Activated naive CD8-positive, alpha-beta T cell treated with anti-CD3 and anti-CD28 coated beads, Interleukin-2, amount 50 U/mL, for 24 hours (primary cell): ENCODE data around the gene RYR1.
"Not testable (repeated sequence)": the region's sequence is repeated elsewhere in the genome, so short reads cannot be mapped to it uniquely, and the experiment has no call there.

Experiments used
- ATAC-seq: fragments of 150-1000 bp; cut with Tn5 transposase; one replicate; pipeline ENCODE4 v1.10.0; 2021
- DNase-seq: peaks from one replicate; pipeline ENCODE4 v3.0.0; 2021
- H3K27ac Mint-ChIP-seq: one replicate; pipeline ENCODE4 v1.8.0; 2021; ENCODE audit warnings: mild to moderate bottlenecking, mixed read lengths
- H3K27me3 Mint-ChIP-seq: one replicate; pipeline ENCODE4 v1.8.0; 2021; ENCODE audit warnings: mixed read lengths
- H3K36me3 Mint-ChIP-seq: one replicate; pipeline ENCODE4 v1.8.0; 2021; ENCODE audit warnings: low read depth, mixed read lengths
- H3K4me1 Mint-ChIP-seq: one replicate; pipeline ENCODE4 v1.8.0; 2021; ENCODE audit warnings: mixed read lengths
- H3K4me3 Mint-ChIP-seq: one replicate; pipeline ENCODE4 v1.8.0; 2021; ENCODE audit warnings: mild to moderate bottlenecking, moderate library complexity, mixed read lengths
- H3K9me3 Mint-ChIP-seq: one replicate; pipeline ENCODE4 v1.8.0; 2021; ENCODE audit warnings: mixed read lengths

RYR1 gene

GRCh38 chr19:38587562-38587961 is 154.1 kb downstream of the RYR1 start:
- Mint-ChIP-seq H3K36me3 (peaks cover 17% of the 10 kb centered on the region), H3K27me3 (no peaks in the 10 kb centered on the region), H3K9me3 (no peaks in the 10 kb centered on the region), H3K27ac (no peak overlapping the region), H3K4me1 (peaks cover 4% of the 10 kb centered on the region), H3K4me3 (no peak overlapping the region)
- ATAC-seq: no peak
- no peak for DNase-seq

DNA sequence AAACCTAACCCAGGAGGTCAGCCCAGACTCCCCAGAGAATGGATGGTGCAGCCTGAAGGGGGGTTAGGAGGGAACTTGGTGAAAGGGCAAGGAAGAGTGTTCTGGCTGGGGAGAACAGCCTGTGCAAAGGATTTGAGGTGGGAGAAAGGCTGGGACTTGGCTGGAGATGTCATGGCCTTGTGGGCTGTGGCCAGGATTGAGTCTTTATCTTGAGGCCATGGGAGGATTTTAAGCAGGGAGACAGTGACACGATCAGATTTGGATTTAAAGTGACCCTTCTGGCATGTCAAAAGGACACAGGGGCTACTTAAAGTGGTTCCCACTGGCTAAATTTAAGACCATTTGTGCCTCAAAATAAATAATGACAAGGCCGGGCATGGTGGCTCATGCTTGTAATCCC is 154.6 kb downstream of the RYR1 start:
- H3K4me1 Mint-ChIP-seq: peaks cover 4% of the 10 kb centered on the region
- no peak for DNase-seq
- no peak overlapping the region for H3K27ac Mint-ChIP-seq
- peaks cover 17% of the 10 kb centered on the region for H3K36me3 Mint-ChIP-seq
- no peak for ATAC-seq
- H3K9me3 Mint-ChIP-seq: no peaks in the 10 kb centered on the region
- H3K4me3 Mint-ChIP-seq: no peak overlapping the region
- H3K27me3 Mint-ChIP-seq: no peaks in the 10 kb centered on the region

- Mint-ChIP-seq H3K27me3 (no peaks in the 10 kb centered on the region), H3K9me3 (no peaks in the 10 kb centered on the region), H3K36me3 (peaks cover 23% of the 10 kb centered on the region), H3K4me1 (no peaks in the 10 kb centered on the region), H3K4me3 (no peak overlapping the region), H3K27ac (no peak overlapping the region)
- no peak for DNase-seq
- no peak for ATAC-seq
These were observed 159.4 kb downstream of the RYR1 start for GRCh38 chr19:38592940-38593339.

GRCh38 chr19:38596057-38596981 is 162.8 kb downstream of the RYR1 start:
- Mint-ChIP-seq H3K4me3 (no peak overlapping the region), H3K36me3 (peaks cover 20% of the 10 kb centered on the region), H3K4me1 (no peaks in the 10 kb centered on the region), H3K9me3 (no peaks in the 10 kb centered on the region), H3K27me3 (no peaks in the 10 kb centered on the region), H3K27ac (no peak overlapping the region)
- DNase-seq (peak; percentile 45), ATAC-seq (peak; percentile 28)

- H3K4me3 Mint-ChIP-seq: no peak overlapping the region
- no peaks in the 10 kb centered on the region for H3K4me1 Mint-ChIP-seq
- peaks cover 20% of the 10 kb centered on the region for H3K36me3 Mint-ChIP-seq
- no peak overlapping the region for H3K27ac Mint-ChIP-seq
- ATAC-seq (no peak), DNase-seq (no peak)
- H3K9me3 Mint-ChIP-seq: no peaks in the 10 kb centered on the region
- no peaks in the 10 kb centered on the region for H3K27me3 Mint-ChIP-seq
These were observed 163.6 kb downstream of the RYR1 start for GRCh38 chr19:38597075-38597474.

GRCh38 chr19:38599722-38600121 is 166.2 kb downstream of the RYR1 start:
- H3K36me3 Mint-ChIP-seq: peaks cover 23% of the 10 kb centered on the region
- no peak overlapping the region for H3K4me3 Mint-ChIP-seq
- ATAC-seq: no peak
- no peak for DNase-seq
- no peaks in the 10 kb centered on the region for H3K27me3 Mint-ChIP-seq
- H3K4me1 Mint-ChIP-seq: no peaks in the 10 kb centered on the region
- no peaks in the 10 kb centered on the region for H3K9me3 Mint-ChIP-seq
- H3K27ac Mint-ChIP-seq: no peak overlapping the region

DNA sequence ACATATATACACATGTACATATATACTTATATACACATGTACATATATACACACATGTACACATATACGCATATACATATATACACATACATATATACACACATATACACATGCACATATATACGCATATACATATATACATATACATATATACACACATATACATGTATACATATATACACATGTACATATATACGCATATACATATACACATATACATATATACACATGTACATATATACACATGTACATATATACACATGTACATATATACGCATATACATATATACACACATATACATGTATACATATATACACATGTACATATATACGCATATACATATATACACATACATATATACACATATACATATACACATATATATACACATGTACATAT is 169.4 kb downstream of the RYR1 start:
- peaks cover 17% of the 10 kb centered on the region for H3K36me3 Mint-ChIP-seq
- not testable (repeated sequence) for H3K9me3 Mint-ChIP-seq, H3K27ac Mint-ChIP-seq, H3K4me3 Mint-ChIP-seq, H3K27me3 Mint-ChIP-seq, H3K4me1 Mint-ChIP-seq, DNase-seq, ATAC-seq

- Mint-ChIP-seq H3K4me1 (no peaks in the 10 kb centered on the region), H3K36me3 (peaks cover 22% of the 10 kb centered on the region), H3K9me3 (no peaks in the 10 kb centered on the region), H3K27ac (no peak overlapping the region), H3K27me3 (no peaks in the 10 kb centered on the region), H3K4me3 (no peak overlapping the region)
- ATAC-seq (no peak), DNase-seq (no peak)
These were observed 172.6 kb downstream of the RYR1 start for GRCh38 chr19:38606131-38606530.

DNA sequence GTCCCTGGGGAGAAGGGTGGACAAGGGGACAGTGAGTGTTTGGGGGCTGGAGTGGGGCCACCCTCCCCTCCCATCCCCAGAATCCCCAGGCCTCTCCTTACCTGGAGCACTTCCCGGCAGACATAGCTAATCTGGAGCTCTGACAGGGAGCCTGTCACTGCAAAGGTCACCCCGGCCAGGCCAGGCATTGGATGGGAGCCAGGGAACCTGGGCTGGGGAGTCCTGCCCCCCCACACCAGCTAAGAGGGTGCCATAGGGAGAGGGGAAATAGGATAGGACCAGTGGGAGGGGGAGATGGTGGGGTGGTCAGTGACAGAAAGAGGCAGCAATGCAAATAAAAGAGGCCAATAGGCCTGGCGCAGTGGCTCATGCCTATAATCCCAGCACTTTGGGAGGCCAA is 180.8 kb downstream of the RYR1 start:
- ATAC-seq: no peak
- no peak for DNase-seq
- Mint-ChIP-seq H3K4me3 (no peak overlapping the region), H3K4me1 (peaks cover 35% of the 10 kb centered on the region), H3K9me3 (no peaks in the 10 kb centered on the region), H3K36me3 (peaks cover 31% of the 10 kb centered on the region), H3K27me3 (peaks cover 2% of the 10 kb centered on the region), H3K27ac (no peak overlapping the region)

DNA sequence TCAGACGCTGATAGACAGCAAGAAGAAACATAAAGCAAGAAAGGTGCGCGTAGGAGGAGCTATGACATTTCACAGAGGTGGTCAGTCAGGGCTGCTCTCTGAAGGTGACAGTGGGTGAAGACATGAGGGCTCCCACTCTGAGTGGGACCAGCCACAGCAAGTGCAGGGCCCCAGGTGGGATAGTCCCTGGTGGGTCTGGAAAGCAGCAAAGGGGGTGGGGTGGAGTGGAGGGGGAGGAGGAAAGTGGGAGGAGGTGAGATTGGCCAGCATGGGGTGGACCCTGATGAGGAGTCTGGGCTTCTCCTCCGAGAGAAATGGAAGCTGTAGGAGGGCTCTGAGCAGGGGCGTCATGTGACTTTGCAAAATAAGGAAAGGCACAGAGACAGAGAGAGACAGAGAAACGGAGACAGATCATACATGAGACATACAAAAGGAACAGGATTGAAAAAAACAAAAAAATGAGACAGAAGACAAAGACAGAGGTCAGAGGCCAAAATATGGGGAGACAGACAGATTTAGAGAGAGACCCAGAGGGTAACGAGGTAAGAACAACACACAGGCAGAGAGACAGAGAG is 181.6 kb downstream of the RYR1 start:
- peaks cover 29% of the 10 kb centered on the region for H3K36me3 Mint-ChIP-seq

DNA sequence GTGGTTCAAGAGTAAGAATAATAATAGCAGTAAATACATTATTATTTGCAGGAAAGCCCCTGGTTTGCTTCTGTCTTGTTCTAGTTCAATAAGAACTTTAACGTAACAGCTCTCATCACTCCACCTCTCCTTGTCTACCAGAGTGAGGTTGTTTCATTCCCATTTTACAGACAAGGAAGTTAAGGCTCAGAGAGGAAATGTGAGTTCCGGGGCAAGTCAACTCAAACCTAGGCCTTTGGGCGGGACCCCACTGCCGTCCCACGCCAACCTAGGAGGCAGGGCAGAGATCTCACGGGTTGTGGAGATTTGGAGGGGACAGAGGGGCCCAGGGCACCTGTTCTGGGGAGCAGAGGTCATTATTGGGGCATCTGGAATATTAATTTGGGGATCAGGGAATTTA is 182.8 kb downstream of the RYR1 start:
- peaks cover 26% of the 10 kb centered on the region for H3K36me3 Mint-ChIP-seq
- no peaks in the 10 kb centered on the region for H3K9me3 Mint-ChIP-seq
- H3K27me3 Mint-ChIP-seq: peaks cover 2% of the 10 kb centered on the region
- ATAC-seq (no peak), DNase-seq (no peak)
- H3K4me1 Mint-ChIP-seq: peaks cover 47% of the 10 kb centered on the region
- peak overlapping the region; percentile 100 for H3K27ac Mint-ChIP-seq
- peak overlapping the region; percentile 100 for H3K4me3 Mint-ChIP-seq

More for the DNA sequence above, 181.6 kb downstream of the RYR1 start:
- Mint-ChIP-seq H3K27ac (peak overlapping the region; percentile 61), H3K27me3 (peaks cover 2% of the 10 kb centered on the region), H3K9me3 (no peaks in the 10 kb centered on the region), H3K4me3 (peak overlapping the region; percentile 60), H3K4me1 (peaks cover 42% of the 10 kb centered on the region)
- ATAC-seq: no peak
- no peak for DNase-seq

DNA sequence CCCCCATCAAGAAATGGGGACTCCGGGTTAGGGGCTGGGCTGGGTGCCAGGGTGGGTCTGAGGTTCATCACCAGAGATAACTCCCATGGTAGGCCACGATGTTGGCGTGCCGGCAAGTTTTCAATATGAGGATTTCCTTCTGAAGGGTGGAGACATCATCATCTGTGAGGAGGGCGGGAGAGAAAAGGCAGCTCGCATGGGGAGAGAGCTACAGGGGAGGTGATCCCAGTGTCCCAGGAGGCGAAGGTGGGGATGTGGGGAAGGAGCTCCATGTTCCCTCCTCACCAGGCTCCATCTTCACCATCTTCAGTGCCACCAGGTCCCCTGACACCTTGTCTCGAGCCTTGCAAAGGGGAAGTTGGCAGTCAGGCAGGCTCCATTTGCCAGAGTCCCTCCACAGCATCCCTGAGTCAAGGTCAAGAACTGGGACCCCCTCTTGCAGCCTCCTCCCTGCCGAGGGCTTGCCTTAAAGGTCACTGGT is 183.8 kb downstream of the RYR1 start:
- Mint-ChIP-seq H3K27me3 (peaks cover 2% of the 10 kb centered on the region), H3K27ac (peak overlapping the region; percentile 100), H3K4me3 (peak overlapping the region; percentile 100), H3K4me1 (peaks cover 51% of the 10 kb centered on the region), H3K36me3 (peaks cover 33% of the 10 kb centered on the region), H3K9me3 (no peaks in the 10 kb centered on the region)
- ATAC-seq (no peak), DNase-seq (peak; percentile 30)

DNA sequence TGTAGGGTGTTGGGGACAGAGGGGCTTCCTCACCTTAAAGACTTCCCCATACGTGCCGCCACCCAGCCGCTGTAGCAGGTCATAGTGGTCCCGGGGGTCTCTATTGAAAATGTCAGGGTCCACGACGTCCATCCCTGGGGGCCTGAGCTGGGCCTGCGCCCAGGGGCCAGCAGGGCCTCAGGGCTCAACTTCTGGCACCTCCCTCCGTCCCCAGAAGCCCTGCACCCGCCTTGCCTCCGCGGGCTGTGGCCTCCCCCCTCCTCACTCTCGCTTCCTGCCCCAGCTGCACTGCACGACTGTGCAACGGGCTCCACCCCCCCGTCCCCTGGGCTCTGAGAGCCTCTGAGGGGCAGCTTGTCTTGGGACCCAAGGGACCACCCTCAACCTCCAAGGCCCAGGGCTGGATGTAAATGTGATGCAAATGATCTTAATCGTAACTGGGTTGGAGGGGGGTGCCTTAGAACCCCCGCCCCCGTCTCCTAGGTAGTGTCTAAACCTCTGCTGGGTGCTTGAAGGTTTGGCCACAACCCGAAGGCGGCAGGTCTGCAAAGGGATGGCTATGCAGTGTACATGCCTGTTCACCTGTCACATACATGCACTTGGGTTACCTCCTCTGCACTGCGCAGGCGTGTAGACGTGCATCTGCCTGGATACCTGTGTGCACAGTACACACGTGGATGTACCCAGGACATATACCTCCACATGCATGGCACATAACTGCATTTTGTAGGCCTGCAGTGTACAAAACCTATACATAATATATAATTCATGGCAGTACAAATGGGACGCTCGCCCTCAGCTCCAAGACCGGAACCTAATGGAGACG is 184.5 kb downstream of the RYR1 start, which contains the start of gene MAP4K1:
TSS of gene MAP4K1 (minus strand) at position 190 of the 826 bp plus-strand sequence. CDS start at position 132, 58 bp downstream.
- Mint-ChIP-seq H3K27me3 (peaks cover 2% of the 10 kb centered on the region), H3K36me3 (peaks cover 33% of the 10 kb centered on the region), H3K9me3 (no peaks in the 10 kb centered on the region), H3K4me3 (peak within 1 kb of the TSS; percentile 100), H3K27ac (peak within 1 kb of the TSS; percentile 100), H3K4me1 (peaks cover 51% of the 10 kb centered on the region)
- ATAC-seq: peak; percentile 77
- DNase-seq: peak; percentile 79

DNA sequence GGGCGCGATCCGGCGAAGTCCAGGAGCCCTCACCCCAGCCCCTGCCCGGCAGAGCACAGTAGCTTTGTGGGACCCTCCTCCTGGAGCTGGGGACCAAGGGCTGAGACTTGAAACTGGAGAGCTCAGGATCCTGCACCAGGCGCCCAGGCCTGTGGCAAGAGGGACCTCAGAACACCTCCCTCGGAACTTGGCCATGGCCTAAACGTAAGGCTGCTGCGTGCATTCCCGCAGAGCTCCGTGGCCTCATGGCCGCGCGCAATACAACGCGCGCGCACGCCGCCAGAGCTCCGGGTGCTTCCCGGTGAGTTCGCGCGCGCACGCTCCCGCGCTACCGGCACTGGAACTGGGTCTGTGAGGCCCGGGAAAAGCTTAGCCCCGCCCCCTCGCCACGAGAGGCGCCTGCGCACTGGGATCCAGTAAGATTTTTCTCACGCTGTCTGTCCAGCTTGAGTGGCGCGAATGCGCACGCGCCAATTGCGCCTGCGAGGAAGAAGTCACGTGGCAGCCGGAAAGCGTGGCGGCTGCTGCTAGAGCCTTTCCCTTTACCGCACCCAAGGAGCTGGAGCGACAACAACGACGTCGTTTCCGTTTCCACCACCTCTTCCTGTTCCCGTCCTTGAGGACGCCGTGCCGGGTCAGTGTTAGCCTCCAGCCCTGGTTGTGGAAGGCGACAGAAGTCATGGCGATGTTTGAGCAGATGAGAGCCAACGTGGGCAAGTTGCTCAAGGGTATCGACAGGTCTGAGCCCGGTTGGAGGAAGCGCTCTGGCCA is 185.3 kb downstream of the RYR1 start, which contains the start of gene EIF3K:
TSS of gene EIF3K (plus strand) at position 599 of the 771 bp plus-strand sequence. CDS start at position 680, 81 bp downstream.
- ATAC-seq: peak; percentile 74
- Mint-ChIP-seq H3K27me3 (peaks cover 2% of the 10 kb centered on the region), H3K4me3 (peak within 1 kb of the TSS; percentile 100), H3K27ac (peak within 1 kb of the TSS; percentile 100), H3K4me1 (peaks cover 47% of the 10 kb centered on the region), H3K9me3 (no peaks in the 10 kb centered on the region), H3K36me3 (peaks cover 32% of the 10 kb centered on the region)
- DNase-seq: peak; percentile 100
